Activated B cell treated with CpG ODN at 0.5 μM for 24 hours (primary cell): ENCODE measurements around the gene FBXO46. TPM values are rescaled to one million over a fixed set of nuclear protein-coding genes. Genes with fewer than 3 reads are reported as not detected.

Experiments used
- ATAC-seq: fragments of 200-7000 bp; cut with Tn5 transposase; one replicate; pipeline ENCODE4 v1.10.0; 2021; ENCODE audit warnings: low read depth, mild to moderate bottlenecking, moderate library complexity
- CTCF ChIA-PET: fragments of 350-600 bp; sonication (Branson Sonifier 250); formaldehyde crosslinking; loops from one replicate; lab custom pipeline; 2021; ENCODE audit warnings: antibody characterized with exemption; lab: Charles Lee
- POLR2A ChIA-PET: fragments of 350-600 bp; sonication (Branson Sonifier 250); formaldehyde crosslinking; loops from one replicate; lab custom pipeline; 2021; ENCODE audit warnings: antibody characterized with exemption; lab: Charles Lee
- DNase-seq: peaks from one replicate; pipeline ENCODE4 v3.0.0; 2022
- H3K27ac Mint-ChIP-seq: one replicate; pipeline ENCODE4 v1.8.0; 2020; ENCODE audit warnings: mixed read lengths
- H3K27me3 Mint-ChIP-seq: one replicate; pipeline ENCODE4 v1.8.0; 2021; ENCODE audit warnings: mixed read lengths
- H3K36me3 Mint-ChIP-seq: one replicate; pipeline ENCODE4 v1.8.0; 2021; ENCODE audit warnings: low read depth, mixed read lengths
- H3K4me1 Mint-ChIP-seq: one replicate; pipeline ENCODE4 v1.8.0; 2021; ENCODE audit warnings: mixed read lengths
- H3K4me3 Mint-ChIP-seq: one replicate; pipeline ENCODE4 v1.8.0; 2020; ENCODE audit warnings: mild to moderate bottlenecking, mixed read lengths
- H3K9me3 Mint-ChIP-seq: one replicate; pipeline ENCODE4 v1.8.0; 2020; ENCODE audit warnings: mixed read lengths
- intact Hi-C: fragments of 100-400 bp; cut with micrococcal nuclease; formaldehyde crosslinking; loops from one replicate; pipeline ENCODE4 v1.15.1; 2024
- total RNA-seq: library from RNA; stranded (reverse); gene quantifications from 2 replicates; pipeline ENCODE4 v1.2.3, GENCODE V29; 2022
- TF ChIP-seq, protein P1 (sequence below): fragments of 200-600 bp; IDR thresholded peaks from one replicate; pipeline ENCODE4 v1.8.0; 2022; ENCODE audit warnings: antibody characterized with exemption, mild to moderate bottlenecking

FBXO46 gene
- total RNA-seq, 1 donor from 2014 or later, result 44.0 TPM

DNA sequence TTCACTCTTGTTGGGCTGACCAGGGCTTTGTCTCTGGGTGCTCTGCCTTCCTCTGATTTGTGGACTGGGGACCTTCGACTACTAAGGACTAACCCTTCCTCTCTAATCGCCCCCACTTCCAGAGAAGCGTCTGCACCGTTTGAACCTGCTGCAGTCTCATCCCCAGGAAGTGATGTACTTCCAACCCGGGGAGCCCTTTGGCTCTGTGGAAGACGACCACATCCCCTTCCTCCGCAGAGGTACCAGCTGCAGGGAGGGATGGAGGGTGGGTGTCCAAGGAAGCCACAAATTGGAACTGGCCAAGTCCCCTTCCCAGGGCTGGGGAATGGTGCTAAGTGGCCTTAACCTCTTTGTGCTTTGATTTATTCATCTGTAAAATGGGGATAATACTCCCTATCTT is 29.0 kb downstream of the FBXO46 start:
- ChIA-PET CTCF (no interaction called here), POLR2A (interaction anchor here (0.9 kb wide), 1 partner anchor 9 kb away, joined by 4 read pairs; the partner anchor contains the start of gene QPCTL)
- intact Hi-C loops, result no loop called here
- DNase-seq (no peak), ATAC-seq (no peak)
- Mint-ChIP-seq H3K36me3 (peaks cover 36% of the 10 kb centered on the region), H3K27me3 (no peaks in the 10 kb centered on the region), H3K27ac (no peak overlapping the region), H3K4me1 (peaks cover 18% of the 10 kb centered on the region), H3K4me3 (no peak overlapping the region), H3K9me3 (no peaks in the 10 kb centered on the region)
- TF ChIP-seq, protein P1, sequence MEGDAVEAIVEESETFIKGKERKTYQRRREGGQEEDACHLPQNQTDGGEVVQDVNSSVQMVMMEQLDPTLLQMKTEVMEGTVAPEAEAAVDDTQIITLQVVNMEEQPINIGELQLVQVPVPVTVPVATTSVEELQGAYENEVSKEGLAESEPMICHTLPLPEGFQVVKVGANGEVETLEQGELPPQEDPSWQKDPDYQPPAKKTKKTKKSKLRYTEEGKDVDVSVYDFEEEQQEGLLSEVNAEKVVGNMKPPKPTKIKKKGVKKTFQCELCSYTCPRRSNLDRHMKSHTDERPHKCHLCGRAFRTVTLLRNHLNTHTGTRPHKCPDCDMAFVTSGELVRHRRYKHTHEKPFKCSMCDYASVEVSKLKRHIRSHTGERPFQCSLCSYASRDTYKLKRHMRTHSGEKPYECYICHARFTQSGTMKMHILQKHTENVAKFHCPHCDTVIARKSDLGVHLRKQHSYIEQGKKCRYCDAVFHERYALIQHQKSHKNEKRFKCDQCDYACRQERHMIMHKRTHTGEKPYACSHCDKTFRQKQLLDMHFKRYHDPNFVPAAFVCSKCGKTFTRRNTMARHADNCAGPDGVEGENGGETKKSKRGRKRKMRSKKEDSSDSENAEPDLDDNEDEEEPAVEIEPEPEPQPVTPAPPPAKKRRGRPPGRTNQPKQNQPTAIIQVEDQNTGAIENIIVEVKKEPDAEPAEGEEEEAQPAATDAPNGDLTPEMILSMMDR, result no peak

DNA sequence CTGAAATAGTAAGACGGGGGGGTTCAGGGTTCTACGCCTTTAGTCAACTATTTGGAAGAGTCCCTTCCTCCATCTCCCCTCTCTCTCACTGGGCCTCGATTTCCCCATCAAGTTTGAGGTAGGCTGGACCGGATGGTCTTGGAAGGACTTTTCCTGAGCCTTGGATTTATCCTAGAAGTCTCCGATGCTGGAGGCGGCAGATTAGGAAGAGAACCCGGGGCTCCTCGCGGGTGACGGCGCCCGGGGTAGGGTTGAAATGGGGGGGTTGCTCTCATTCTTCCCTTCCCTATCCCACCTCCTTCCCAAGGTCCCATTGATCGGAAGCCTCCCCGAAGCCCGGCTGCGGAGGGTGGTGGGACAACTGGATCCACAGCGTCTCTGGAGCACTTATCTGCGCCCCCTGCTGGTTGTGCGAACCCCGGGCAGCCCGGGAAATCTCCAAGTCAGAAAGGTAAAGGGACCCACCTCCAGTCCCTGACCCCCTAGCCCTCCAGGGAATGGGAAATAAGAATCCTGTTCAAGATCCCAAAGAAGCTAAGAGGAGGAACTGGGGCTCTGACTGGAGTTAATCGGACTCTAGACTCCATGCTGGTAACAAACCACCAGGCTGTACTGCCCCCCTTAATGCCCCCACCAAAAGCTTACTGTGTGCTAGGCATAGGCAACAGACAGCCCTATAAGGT is 37.4 kb downstream of the FBXO46 start:
- Mint-ChIP-seq H3K27ac (peak overlapping the region; percentile 98), H3K27me3 (no peaks in the 10 kb centered on the region), H3K36me3 (peaks cover 52% of the 10 kb centered on the region), H3K9me3 (no peaks in the 10 kb centered on the region), H3K4me1 (peaks cover 32% of the 10 kb centered on the region), H3K4me3 (peak overlapping the region; percentile 94)
- TF ChIP-seq, protein P1, result peak; percentile 90
- ChIA-PET CTCF (interaction anchor here (0.6 to 3.8 kb wide), 19 partner anchors 12 to 254 kb away, joined by 3 to 36 read pairs (median 6); partner anchors contain the start of genes DMWD, FBXO46, OPA3 and SIX5), POLR2A (interaction anchor here (0.5 to 4.4 kb wide), 30 partner anchors 7 to 923 kb away, joined by 3 to 123 read pairs (median 7); partner anchors contain the start of genes FBXO46, FOSB, GIPR and IRF2BP1)
- intact Hi-C loops, result loop anchor here (1.0 to 5.0 kb wide), 5 partner anchors 16 to 242 kb away; partner anchors contain the start of genes DMWD and VASP
- no peak for ATAC-seq
- DNase-seq, result peak; percentile 72

DNA sequence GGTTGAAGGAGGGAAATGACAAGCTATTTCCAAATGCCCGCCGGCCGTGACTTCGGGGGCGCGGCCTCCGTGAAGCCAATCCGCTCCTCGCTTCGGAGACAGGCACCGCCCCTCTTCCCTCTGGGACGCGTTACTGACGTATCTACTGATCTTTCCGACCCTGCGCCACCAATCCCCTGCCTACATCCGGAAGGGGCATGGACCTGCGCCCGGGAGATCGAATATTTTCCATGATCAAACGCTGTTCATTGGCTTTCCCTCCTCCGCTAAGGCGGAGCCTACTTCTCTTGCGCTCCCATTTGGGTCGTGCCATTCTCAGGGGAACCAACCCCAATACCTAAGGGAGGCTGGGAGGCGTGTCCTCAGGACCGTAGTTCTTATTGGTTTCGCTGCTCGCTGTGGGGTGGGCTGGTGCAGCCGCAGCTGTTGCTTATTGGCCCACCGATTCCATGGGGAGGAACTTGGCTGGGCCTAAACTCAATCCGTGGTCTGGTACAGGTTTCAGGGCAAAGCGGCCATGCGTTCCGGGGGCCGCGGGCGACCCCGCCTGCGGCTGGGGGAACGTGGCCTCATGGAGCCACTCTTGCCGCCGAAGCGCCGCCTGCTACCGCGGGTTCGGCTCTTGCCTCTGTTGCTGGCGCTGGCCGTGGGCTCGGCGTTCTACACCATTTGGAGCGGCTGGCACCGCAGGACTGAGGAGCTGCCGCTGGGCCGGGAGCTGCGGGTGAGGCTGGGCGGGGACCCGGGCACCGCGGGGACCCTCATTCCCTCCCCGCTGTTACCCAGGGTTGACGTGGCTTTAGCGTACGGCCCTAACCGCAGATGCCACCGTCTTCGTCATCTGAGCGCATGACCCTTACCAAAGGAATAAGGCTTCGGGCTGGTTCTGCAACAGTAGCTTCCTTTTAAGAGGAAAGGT is 38.2 kb downstream of the FBXO46 start, which contains the start of gene QPCTL:
QPCTL (plus strand) TSS at position 480 of the 919 bp plus-strand sequence; CDS start at position 518, 38 bp downstream.
- H3K4me1 Mint-ChIP-seq, result peaks cover 30% of the 10 kb centered on the region
- intact Hi-C loops, result loop anchor here (1.0 to 5.0 kb wide), 14 partner anchors 11 to 242 kb away; partner anchors contain the start of genes DMWD, FBXO46, IRF2BP1 and OPA3
- H3K9me3 Mint-ChIP-seq, result no peaks in the 10 kb centered on the region
- peak within 1 kb of the TSS; percentile 94 for H3K4me3 Mint-ChIP-seq
- no peaks in the 10 kb centered on the region for H3K27me3 Mint-ChIP-seq
- ChIA-PET POLR2A (interaction anchor here (0.6 to 4.4 kb wide), 37 partner anchors 8 to 922 kb away, joined by 3 to 123 read pairs (median 5); partner anchors contain the start of genes DMWD, FBXO46, FOSB and GIPR), CTCF (interaction anchor here (1.0 to 3.8 kb wide), 15 partner anchors 11 to 253 kb away, joined by 3 to 36 read pairs (median 7); partner anchors contain the start of genes DMWD, FBXO46 and SIX5)
- DNase-seq (peak; percentile 90), ATAC-seq (peak; percentile 86)
- TF ChIP-seq, protein P1, result no peak
- peaks cover 57% of the 10 kb centered on the region for H3K36me3 Mint-ChIP-seq
- H3K27ac Mint-ChIP-seq, result peak within 1 kb of the TSS; percentile 98

- DNase-seq (peak; percentile 91), ATAC-seq (peak; percentile 42)
- Mint-ChIP-seq H3K27me3 (no peaks in the 10 kb centered on the region), H3K4me1 (peaks cover 30% of the 10 kb centered on the region), H3K36me3 (peaks cover 60% of the 10 kb centered on the region), H3K9me3 (no peaks in the 10 kb centered on the region), H3K4me3 (peak within 1 kb of the TSS; percentile 94), H3K27ac (peak within 1 kb of the TSS; percentile 98)
- intact Hi-C loops, result loop anchor here (1.0 to 5.0 kb wide), 13 partner anchors 10 to 241 kb away; partner anchors contain the start of genes DMWD, FBXO46, IRF2BP1 and OPA3
- POLR2A ChIA-PET, result interaction anchor here (0.6 to 4.4 kb wide), 33 partner anchors 9 to 690 kb away, joined by 3 to 123 read pairs (median 7); partner anchors contain the start of genes DMWD, FBXO46, FOSB and GIPR
- TF ChIP-seq, protein P1, result no peak
- CTCF ChIA-PET, result interaction anchor here (1.0 to 3.8 kb wide), 13 partner anchors 10 to 186 kb away, joined by 3 to 36 read pairs (median 7); partner anchors contain the start of genes DMWD, FBXO46 and SIX5
These were observed 39.0 kb downstream of the FBXO46 start, which contains the start of gene SNRPD2 for GRCh38 chr19:45691516-45692186. Gene SNRPD2 (minus strand): TSS chr19:45691953. CDS start chr19:45691888, 65 bp downstream.
